Jurkat, Clone E6-1 (cell line): ENCODE data around the gene CDH11.

Source experiments
- DNase-seq: peaks from one replicate; pipeline ENCODE4 v3.0.0-alpha.2; 2011; ENCODE audit warnings: low read depth, low spot score
- H3K4me3 ChIP-seq: 2 replicates; pipeline ENCODE4 v1.5.1; 2011; ENCODE audit warnings: mild to moderate bottlenecking, low read length, control low read depth, moderate library complexity

Gene CDH11

DNA sequence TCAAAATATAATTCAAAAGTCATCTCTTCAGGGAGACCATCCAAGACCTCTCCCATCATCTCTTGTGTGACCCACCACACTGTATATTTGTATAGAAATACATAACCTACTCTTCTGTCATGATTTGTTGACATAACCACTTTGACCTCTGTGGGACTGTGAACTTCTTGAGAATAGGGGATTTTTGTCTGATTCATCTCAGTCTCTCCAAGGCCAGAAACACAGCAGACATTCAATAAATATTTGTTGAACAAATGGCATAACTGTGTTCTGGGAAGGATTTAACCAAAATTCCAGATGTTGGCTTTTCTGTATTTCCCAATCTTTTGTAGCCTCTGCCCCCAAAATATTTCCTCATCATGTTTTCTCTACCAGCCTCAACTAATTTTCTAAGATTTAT lies 169.7 kb downstream of the CDH11 start:
- H3K4me3 ChIP-seq: no peak overlapping the region
- no peak for DNase-seq

DNA sequence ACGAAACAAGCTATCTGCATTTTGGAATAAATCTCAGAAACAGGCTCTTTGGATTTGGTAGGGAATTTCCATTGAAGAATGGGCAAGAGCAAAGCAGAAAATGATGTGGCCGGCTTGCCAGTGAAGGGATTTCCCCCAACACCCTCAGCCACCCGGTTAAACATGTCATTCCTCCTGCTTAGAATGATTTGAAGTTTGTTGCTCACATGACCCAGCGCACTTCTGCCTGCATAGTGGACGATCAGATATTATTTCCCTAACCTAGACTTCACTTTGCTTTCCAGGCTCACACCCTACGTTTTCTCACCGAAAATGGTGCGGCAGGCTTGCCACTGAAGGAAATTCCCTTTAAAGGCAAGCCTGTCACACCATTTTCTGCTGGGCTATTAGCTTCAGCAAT lies 170.7 kb downstream of the CDH11 start:
- no peak overlapping the region for H3K4me3 ChIP-seq
- DNase-seq: no peak

DNA sequence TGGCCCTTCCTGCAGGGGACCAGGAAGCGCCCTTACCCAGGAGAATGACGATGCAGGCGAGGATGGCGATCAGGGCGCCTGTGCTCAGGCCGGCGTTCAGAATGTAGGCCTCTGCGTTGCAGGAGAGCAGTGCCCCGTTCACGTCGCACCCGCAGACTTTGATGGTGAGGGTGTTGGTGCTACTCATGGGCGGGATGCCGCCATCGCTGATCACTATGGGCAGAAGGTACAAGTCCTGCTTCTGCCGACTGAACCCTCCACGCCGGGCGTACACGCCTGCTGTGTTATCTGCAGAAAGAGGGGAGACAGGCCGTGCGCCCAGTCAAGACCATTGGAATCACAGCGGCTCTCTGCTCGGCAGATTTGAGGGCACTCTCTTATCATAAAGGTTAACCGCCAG lies 171.1 kb downstream of the CDH11 start:
- DNase-seq: no peak
- no peak overlapping the region for H3K4me3 ChIP-seq

DNA sequence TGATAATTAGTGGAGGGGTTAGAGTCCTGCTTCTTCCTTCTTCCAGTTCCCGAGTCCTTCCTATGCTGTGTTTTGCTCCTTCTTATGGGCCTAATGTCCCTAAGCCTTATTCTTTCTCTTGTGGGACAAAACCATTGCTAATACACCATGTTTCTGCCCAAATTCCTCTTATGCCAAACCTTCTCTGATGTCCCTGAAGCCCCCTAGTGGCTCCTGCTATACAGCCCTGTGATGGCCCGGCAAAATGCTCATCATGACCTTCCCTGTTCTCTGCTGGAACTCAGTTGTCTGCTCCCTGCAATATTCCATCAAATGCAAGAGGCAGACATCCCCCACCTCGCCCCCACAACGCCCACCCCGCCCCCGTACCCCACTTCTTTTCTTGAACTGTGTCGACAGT lies 171.6 kb downstream of the CDH11 start:
- H3K4me3 ChIP-seq: no peak overlapping the region
- DNase-seq: no peak

DNA sequence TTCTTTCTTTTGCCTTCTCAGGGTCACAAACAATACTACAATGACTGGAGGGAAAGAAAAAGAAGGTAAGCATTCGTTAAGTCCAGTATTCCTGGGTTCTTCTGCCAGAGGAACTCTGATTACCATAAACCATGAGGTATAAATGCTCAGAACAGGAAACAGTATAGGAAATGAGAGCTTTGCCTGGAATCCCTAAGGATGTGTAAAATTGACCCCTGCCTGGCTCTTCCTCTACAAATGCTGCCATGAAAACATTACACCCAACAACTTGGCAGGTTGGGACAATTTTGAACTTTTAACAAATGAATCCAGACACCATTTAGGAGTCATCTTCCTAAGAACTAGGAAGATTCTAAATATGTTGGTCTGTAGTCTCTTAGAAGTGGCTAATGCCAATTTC lies 173.8 kb downstream of the CDH11 start:
- H3K4me3 ChIP-seq: no peak overlapping the region
- no peak for DNase-seq

DNA sequence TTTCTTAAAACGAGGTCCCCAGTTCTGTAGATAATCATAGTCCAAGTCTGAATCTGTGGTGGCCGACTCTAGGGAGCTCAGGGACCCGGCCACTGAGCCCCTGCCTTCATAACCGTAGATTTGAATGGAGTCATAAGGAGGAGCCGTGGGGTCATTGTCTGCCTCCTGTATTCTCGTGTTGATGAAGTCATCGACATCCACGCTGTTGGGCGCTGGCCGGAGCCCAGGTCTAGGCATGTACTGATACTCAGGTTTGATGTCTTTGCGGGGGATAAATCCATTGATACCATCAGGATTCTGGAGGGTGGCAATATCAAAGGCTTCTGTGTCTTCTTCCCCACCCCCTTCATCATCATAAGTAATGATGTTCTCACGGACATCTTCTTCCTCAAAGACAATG lies 174.2 kb downstream of the CDH11 start:
- no peak overlapping the region for H3K4me3 ChIP-seq
- no peak for DNase-seq

DNA sequence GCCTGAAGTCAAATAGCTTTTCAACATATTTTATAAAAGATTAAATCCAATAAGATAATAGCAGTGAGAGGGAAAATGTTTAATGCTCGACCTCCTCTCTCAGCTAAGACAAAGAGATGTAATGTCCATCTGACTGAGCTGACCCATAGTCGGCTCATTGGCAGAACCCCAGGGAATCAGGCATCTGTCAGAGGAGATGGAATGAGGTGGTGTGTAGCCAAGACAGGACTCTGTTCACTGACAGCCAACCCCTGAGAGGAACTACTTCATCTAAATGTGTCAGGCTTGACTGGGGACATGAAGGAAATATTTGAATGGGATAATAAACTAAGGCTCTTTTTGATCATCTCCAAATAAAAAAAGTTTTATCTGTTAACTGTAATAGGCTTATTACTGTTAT lies 188.0 kb downstream of the CDH11 start:
- DNase-seq: no peak
- H3K4me3 ChIP-seq: no peak overlapping the region

DNA sequence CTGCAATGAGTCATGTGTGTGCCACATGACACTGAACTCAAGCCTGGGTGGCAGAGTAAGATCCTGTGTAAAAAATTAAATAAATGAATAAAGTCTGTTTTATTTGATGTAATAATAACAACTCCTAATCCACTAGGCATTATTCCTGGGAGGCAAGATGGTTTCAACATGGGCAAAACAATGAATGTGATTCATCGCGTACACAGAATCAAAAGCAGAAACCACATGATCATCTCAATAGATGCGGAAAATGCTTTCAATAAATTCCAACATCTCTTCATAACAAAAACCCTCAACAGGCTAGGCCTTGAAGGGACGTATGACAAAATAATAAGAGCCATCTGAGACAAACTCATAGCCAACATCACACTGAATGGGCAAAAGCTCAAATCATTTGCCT lies 195.4 kb downstream of the CDH11 start:
- DNase-seq: no peak

DNA sequence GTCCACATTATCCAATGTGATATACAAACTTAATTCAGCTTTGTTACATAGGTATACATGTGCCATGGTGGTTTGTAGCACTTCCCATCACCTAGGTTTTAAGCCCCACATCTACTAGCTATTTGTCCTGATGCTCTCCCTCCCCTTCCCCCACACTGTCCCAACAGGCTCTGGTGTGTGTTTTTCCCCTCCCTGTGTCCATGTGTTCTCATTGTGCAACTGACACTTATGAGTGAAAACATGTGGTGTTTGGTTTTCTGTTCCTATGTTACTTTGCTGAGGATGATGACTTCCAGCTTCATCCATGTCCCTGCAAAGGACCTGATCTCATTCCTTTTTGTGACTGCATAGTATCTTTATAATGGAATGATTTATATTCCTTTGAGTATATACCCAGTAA lies 196.7 kb downstream of the CDH11 start:
- no peak overlapping the region for H3K4me3 ChIP-seq
- DNase-seq: no peak

More for the DNA sequence above, 195.4 kb downstream of the CDH11 start:
- no peak overlapping the region for H3K4me3 ChIP-seq

DNA sequence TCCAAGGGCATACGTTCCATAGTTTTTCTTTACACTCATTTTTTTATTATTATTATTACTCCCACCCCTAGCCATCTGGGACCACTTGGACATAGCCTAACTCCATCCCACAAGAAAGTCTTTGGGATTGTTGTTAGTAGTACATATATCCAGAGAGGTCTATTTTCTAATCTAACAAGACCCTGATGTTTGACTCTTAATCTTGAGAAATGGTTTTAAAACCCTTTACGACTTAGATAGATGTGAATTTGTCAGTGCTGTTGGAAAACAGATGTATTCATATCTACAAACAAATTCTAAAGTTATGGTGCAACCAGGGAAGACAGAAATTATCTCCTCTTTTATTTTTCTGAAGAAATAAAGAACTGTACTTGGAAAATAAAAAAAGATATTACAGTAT lies 197.8 kb downstream of the CDH11 start:
- H3K4me3 ChIP-seq: no peak overlapping the region
- no peak for DNase-seq

DNA sequence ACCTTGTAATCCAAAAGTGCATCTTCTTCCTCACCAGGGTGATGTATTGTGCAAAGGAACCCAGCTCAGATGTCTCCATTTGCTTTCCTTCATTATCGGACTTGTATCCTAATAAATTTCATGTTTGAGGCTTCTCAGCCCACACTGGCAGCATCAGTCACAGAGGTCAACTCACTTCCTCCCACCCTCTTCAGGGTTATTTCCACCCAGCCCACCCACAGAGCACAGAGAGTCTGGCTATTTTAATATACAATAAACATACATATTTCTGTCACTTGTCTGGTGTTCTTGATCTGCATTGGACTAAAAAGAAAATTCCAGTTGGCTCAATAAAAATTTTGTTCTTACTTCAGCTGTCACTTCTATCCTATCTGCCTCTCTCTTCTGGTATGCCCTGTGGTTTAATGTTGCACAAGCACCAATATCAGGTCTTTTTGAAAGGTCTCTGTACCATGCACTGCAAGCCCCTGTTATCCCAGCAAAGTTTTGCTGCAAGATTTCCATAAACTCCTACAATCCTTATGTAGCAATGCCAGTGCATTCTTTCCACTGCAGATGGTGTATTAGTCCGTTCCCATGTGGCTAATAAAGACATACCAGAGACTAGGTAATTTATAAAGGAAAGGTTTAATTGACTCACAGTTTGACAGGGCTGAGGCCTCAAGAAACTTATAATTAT lies 201.8 kb downstream of the CDH11 start:
- no peak for DNase-seq
- H3K4me3 ChIP-seq: no peak overlapping the region

DNA sequence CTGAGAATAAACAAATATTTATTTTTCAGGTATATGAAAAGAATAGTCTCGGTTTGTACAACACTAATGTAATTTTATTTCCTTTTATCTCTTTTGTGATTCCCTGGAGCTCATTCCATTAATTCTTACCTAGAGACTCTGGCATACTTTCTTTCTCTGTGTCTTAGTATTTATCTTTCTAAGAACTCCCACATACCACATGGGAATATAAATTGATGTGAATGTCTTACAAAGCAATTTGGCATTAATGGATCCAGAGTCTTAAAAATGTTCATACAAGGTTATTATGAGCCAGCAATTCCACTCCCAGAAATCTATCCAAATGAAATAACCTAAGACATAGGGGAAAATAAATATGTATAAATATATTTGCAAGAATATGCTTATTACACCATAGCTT lies 202.7 kb downstream of the CDH11 start:
- no peak for DNase-seq

DNA sequence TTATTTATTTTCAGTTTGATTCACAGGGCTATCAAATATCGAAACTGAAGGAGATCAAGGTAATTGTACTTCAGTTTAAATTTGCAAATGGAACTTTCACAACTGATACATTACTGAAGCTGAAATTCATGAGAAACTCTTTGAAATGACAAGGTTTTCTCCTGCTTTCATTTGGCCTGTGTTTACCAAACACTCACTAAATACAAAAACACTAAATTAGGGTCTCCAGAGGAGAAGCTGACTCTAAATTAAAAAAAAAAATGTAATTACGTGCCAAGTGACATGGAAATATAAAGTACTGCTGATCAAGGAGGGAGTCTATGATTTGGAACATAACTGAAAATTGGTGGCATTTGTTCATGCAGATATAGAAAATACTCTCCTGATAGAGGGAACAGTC lies 205.8 kb downstream of the CDH11 start:
- no peak overlapping the region for H3K4me3 ChIP-seq
- DNase-seq: no peak

More for the DNA sequence above, 202.7 kb downstream of the CDH11 start:
- H3K4me3 ChIP-seq: no peak overlapping the region

DNA sequence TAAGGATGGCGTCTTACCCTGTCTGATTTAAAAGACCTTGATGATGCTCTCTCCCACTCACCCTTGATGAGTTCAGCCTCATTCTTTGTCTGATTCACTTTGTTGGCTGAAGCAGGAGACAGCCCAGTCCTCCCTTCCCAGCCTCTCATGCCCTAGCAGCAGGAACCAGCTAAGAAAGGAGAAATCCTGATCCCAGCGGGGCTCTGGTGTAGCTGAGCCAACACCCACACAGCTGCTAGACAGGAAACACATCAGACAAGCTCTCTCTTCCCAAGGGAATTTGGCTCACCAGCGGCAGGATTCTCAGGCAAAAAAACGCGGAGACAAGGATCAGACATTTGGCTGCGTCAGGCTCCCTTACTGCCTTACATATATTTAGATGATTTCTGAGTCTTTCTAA lies 211.5 kb downstream of the CDH11 start:
- no peak for DNase-seq
- H3K4me3 ChIP-seq: no peak overlapping the region

DNA sequence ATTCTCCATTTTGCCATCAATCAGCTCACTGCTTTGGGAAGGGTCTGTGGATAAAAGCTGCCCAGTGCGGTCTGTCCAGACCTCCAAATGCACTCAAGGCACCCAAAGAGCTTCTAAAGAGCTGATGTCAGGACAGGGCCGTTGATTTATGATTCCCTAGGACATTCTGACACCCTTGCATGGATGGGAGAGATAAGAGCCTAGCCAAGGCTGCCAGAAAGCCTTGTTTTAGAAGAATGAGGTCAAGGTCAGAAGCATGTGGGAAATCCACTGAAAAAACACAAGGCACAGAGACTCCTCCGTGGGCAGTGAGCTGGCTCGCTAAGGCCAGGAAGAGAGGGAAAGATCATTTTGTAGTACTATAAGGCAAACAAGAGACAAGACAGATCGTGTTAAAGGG lies 214.0 kb downstream of the CDH11 start:
- DNase-seq: no peak
- no peak overlapping the region for H3K4me3 ChIP-seq

DNA sequence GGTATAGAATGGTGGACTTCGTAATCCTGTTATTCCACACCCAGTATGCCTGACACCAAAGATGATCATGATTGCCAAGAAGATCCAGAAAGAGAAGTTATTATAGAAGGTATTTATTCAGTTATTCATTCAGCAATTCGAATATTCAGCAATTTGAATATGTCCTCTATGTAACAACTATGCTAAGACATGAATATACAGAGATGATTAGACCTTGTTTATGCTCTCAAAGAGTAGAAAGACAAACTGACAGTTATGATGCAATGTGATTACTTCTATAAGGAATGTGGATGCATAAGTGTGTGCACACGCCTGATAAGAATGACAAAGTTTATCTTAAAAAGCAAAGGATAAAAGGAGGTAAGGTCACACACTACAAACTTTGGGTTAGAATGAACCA lies 218.1 kb downstream of the CDH11 start:
- no peak overlapping the region for H3K4me3 ChIP-seq

DNA sequence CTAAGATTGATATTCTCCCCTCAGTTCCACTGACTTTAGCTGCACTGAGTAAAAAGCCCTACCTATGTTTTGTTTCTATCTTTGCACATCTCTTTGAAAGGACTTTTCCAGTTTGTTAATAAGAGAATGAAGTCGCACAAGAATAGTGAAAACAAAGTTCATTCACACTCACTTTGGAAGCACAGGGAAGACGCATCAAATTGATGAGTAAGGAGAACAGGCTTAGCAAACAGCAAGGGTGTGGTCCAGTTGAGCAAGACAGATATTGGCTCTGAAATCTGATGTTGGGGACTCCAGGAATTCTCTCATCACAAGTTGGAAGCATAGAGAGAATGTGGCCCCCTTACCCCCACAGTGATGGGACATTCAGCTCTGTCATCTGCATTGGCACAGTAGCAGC lies 221.3 kb downstream of the CDH11 start:
- no peak overlapping the region for H3K4me3 ChIP-seq
- DNase-seq: no peak

More for the DNA sequence above, 218.1 kb downstream of the CDH11 start:
- DNase-seq: no peak

DNA sequence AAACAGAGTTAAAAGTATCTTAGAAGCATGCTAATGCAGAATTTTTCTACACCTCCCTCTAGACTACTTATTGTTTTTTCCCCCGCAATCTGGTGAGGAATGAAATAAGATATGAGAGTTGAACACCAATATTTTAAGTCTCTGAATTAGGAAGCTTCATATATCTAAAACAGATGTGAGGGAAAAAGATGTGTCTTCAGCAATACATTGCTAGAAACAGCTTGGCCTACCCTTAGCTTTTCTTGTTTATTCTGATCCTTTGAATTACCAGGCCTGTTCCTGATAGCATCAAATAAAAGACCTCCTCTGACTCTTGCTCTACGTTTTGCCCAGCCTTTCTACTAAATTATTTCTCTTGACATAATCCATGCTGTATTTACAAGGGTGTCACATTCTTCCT lies 221.8 kb downstream of the CDH11 start:
- no peak overlapping the region for H3K4me3 ChIP-seq
- DNase-seq: no peak

DNA sequence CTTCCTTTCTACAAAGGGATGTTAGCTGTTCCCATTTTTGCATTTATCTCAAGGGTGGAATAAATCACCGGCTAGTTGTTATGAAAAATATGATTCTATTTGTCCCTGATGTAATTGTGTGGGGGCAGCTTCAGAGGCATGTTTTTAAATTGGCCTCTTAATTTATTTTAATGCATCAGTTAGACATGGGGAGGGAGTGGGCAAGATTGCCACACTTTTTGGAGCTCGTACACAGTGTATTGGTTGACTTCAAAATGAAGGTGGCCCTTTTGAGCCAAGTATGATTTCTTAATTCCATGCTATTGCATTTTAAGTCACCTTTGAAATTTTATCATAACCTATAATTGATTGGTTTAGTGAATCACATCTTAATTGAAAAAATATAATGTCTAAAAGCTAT lies 223.7 kb downstream of the CDH11 start:
- DNase-seq: no peak

More for the DNA sequence above, 223.7 kb downstream of the CDH11 start:
- H3K4me3 ChIP-seq: no peak overlapping the region
